Stimulated activated CD4-positive, alpha-beta T cell treated with anti-CD3 and anti-CD28 coated beads, Interleukin-12 subunit alpha, Interleukin-12 subunit beta, amount 100 ng/mL, for 48 hours (primary cell): ENCODE measurements around the gene AGBL4.
"Not testable (repeated sequence)": the region's sequence is repeated elsewhere in the genome, so short reads cannot be mapped to it uniquely, and the experiment has no call there.

ENCODE experiments used
- DNase-seq, 3 donors: peaks; one replicate each; pipeline ENCODE4 v3.0.0-alpha.2; 2020; ENCODE audit warnings: low read depth in 2 of 3, low spot score in 1 of 3

AGBL4 gene

GRCh38 chr1:49307457-49307856 lies 716.3 kb downstream of the AGBL4 start:
- DNase-seq, result no peak

- DNase-seq, result no peak
These were observed 717.2 kb downstream of the AGBL4 start for GRCh38 chr1:49306507-49307070.

- not testable (repeated sequence) for DNase-seq
These were observed 721.4 kb downstream of the AGBL4 start for GRCh38 chr1:49302400-49302799.

GRCh38 chr1:49298304-49298703 lies 725.5 kb downstream of the AGBL4 start:
- DNase-seq, result no peak

GRCh38 chr1:49297783-49298182 lies 726.0 kb downstream of the AGBL4 start:
- no peak for DNase-seq

GRCh38 chr1:49294539-49294938 lies 729.2 kb downstream of the AGBL4 start:
- no peak for DNase-seq

GRCh38 chr1:49293016-49293415 lies 730.7 kb downstream of the AGBL4 start:
- DNase-seq, result no peak

GRCh38 chr1:49257211-49258049 lies 766.3 kb downstream of the AGBL4 start:
- DNase-seq, result not testable (repeated sequence)

- DNase-seq, result no peak
These were observed 770.8 kb downstream of the AGBL4 start for GRCh38 chr1:49252917-49253316.

GRCh38 chr1:49251019-49251784 lies 772.6 kb downstream of the AGBL4 start:
- no peak for DNase-seq

- no peak for DNase-seq
These were observed 783.0 kb downstream of the AGBL4 start for GRCh38 chr1:49240709-49241221.

- DNase-seq, result no peak
These were observed 788.8 kb downstream of the AGBL4 start for GRCh38 chr1:49234988-49235387.

GRCh38 chr1:49229555-49229954 lies 794.2 kb downstream of the AGBL4 start:
- DNase-seq, result no peak

- DNase-seq, result no peak
These were observed 797.0 kb downstream of the AGBL4 start for GRCh38 chr1:49226758-49227157.

- no peak for DNase-seq
These were observed 798.3 kb downstream of the AGBL4 start for GRCh38 chr1:49225464-49225863.

GRCh38 chr1:49213301-49213700 lies 810.5 kb downstream of the AGBL4 start:
- DNase-seq, result no peak

- no peak for DNase-seq
These were observed 815.0 kb downstream of the AGBL4 start for GRCh38 chr1:49208712-49209111.

- no peak for DNase-seq
These were observed 819.0 kb downstream of the AGBL4 start for GRCh38 chr1:49204720-49205119.

GRCh38 chr1:49200738-49201137 lies 823.0 kb downstream of the AGBL4 start:
- no peak for DNase-seq

- DNase-seq, result no peak
These were observed 824.2 kb downstream of the AGBL4 start for GRCh38 chr1:49199564-49199963.

- DNase-seq, result no peak
These were observed 826.7 kb downstream of the AGBL4 start for GRCh38 chr1:49197081-49197480.

GRCh38 chr1:49190138-49190537 lies 833.6 kb downstream of the AGBL4 start:
- DNase-seq, result no peak
